ENCODE measurements around the gene HHATL.

- TF ChIP-seq, protein P1, sequence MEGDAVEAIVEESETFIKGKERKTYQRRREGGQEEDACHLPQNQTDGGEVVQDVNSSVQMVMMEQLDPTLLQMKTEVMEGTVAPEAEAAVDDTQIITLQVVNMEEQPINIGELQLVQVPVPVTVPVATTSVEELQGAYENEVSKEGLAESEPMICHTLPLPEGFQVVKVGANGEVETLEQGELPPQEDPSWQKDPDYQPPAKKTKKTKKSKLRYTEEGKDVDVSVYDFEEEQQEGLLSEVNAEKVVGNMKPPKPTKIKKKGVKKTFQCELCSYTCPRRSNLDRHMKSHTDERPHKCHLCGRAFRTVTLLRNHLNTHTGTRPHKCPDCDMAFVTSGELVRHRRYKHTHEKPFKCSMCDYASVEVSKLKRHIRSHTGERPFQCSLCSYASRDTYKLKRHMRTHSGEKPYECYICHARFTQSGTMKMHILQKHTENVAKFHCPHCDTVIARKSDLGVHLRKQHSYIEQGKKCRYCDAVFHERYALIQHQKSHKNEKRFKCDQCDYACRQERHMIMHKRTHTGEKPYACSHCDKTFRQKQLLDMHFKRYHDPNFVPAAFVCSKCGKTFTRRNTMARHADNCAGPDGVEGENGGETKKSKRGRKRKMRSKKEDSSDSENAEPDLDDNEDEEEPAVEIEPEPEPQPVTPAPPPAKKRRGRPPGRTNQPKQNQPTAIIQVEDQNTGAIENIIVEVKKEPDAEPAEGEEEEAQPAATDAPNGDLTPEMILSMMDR (IDR thresholded peaks at IDR 0.05) = no peak
- no peak for TF ChIP-seq POLR2A (IDR thresholded peaks at IDR 0.05)
Measured at GRCh38 chr3:42702982-42703694, 540 bp upstream of the HHATL start.

All from uterus (tissue), 2 donors.